Measurements from ENCODE around the gene PLCL2.

GRCh38 chr3:16849795-16850194, 35.0 kb upstream of the PLCL2 start:
- no peak for TF ChIP-seq CTCF (conservative IDR thresholded peaks at IDR 0.05; ENCODE audit: low read depth, low read length)
- no peak for TF ChIP-seq EZH2 (IDR thresholded peaks at IDR 0.05; ENCODE audit: borderline replicate concordance, low read depth, low read length, poor library complexity, severe bottlenecking)
